Type B pancreatic cell (in vitro differentiated cells): ENCODE data around the gene STON2. TPM values are rescaled to one million over a fixed set of nuclear protein-coding genes. Genes with fewer than 3 reads are reported as not detected.

Source experiments
- DNase-seq: peaks from one replicate; pipeline ENCODE4 v3.0.0; 2021; ENCODE audit warnings: mixed read lengths; ENCODE audit not compliant: unreplicated experiment; ENCODE audit errors: extremely low spot score
- H3K27ac Mint-ChIP-seq: 2 replicates; pipeline ENCODE4 v1.8.0; 2021; ENCODE audit warnings: mild to moderate bottlenecking, mixed read lengths
- H3K27me3 Mint-ChIP-seq: 2 replicates; pipeline ENCODE4 v1.8.0; 2021; ENCODE audit warnings: mixed read lengths
- H3K36me3 Mint-ChIP-seq: 2 replicates; pipeline ENCODE4 v1.8.0; 2021; ENCODE audit warnings: mixed read lengths
- H3K4me1 Mint-ChIP-seq: one replicate; pipeline ENCODE4 v1.8.0; 2021; ENCODE audit warnings: mixed read lengths; ENCODE audit not compliant: unreplicated experiment
- H3K4me3 Mint-ChIP-seq: 2 replicates; pipeline ENCODE4 v1.8.0; 2021; ENCODE audit warnings: mild to moderate bottlenecking, mixed read lengths
- H3K9me3 Mint-ChIP-seq: 2 replicates; pipeline ENCODE4 v1.8.0; 2021; ENCODE audit warnings: mixed read lengths
- CTCF ChIP-seq: fragments of 200-600 bp; sonication (generic); conservative IDR thresholded peaks from 2 replicates; pipeline ENCODE4 v1.5.0; 2021; ENCODE audit warnings: antibody characterized with exemption, mild to moderate bottlenecking
- total RNA-seq: library from RNA; stranded (reverse); gene quantifications from 2 replicates; pipeline ENCODE4 v1.2.1, GENCODE V29; 2021; ENCODE audit warnings: low replicate concordance

STON2 gene
- total RNA-seq, 1 donor from 2014 or later: 40.4 TPM

GRCh38 chr14:81221579-81222102 is 178.5 kb downstream of the STON2 start:
- H3K27me3 Mint-ChIP-seq: peaks cover 8% of the 10 kb centered on the region
- DNase-seq: no peak
- peaks cover 7% of the 10 kb centered on the region for H3K36me3 Mint-ChIP-seq
- H3K27ac Mint-ChIP-seq: peak overlapping the region; percentile 100
- peak overlapping the region; percentile 96 for H3K4me3 Mint-ChIP-seq
- no peak for TF ChIP-seq CTCF
- H3K4me1 Mint-ChIP-seq: peaks cover 20% of the 10 kb centered on the region
- H3K9me3 Mint-ChIP-seq: no peaks in the 10 kb centered on the region

- peaks cover 21% of the 10 kb centered on the region for H3K4me1 Mint-ChIP-seq
- peak; percentile 98 for DNase-seq
- peaks cover 8% of the 10 kb centered on the region for H3K27me3 Mint-ChIP-seq
- H3K9me3 Mint-ChIP-seq: no peaks in the 10 kb centered on the region
- peaks cover 12% of the 10 kb centered on the region for H3K36me3 Mint-ChIP-seq
- TF ChIP-seq CTCF: no peak
- peak within 1 kb of the TSS; percentile 100 for H3K27ac Mint-ChIP-seq
- H3K4me3 Mint-ChIP-seq: peak within 1 kb of the TSS; percentile 100
Measured at GRCh38 chr14:81220830-81221578, 179.1 kb downstream of the STON2 start, which contains the start of gene GTF2A1. GTF2A1 (minus strand) TSS chr14:81220959; CDS start chr14:81220518, 441 bp downstream.

- Mint-ChIP-seq H3K4me1 (peaks cover 21% of the 10 kb centered on the region), H3K27me3 (peaks cover 8% of the 10 kb centered on the region), H3K36me3 (peaks cover 15% of the 10 kb centered on the region), H3K9me3 (no peaks in the 10 kb centered on the region), H3K4me3 (peak overlapping the region; percentile 96), H3K27ac (peak overlapping the region; percentile 100)
- DNase-seq: no peak
- no peak for TF ChIP-seq CTCF
Measured at GRCh38 chr14:81220580-81220829, 179.6 kb downstream of the STON2 start.

- Mint-ChIP-seq H3K4me1 (peaks cover 21% of the 10 kb centered on the region), H3K27me3 (peaks cover 8% of the 10 kb centered on the region), H3K9me3 (no peaks in the 10 kb centered on the region), H3K4me3 (peak overlapping the region; percentile 100), H3K36me3 (peaks cover 20% of the 10 kb centered on the region), H3K27ac (peak overlapping the region; percentile 100)
- DNase-seq: peak; percentile 69
- no peak for TF ChIP-seq CTCF
Measured at GRCh38 chr14:81219759-81220579, 180.2 kb downstream of the STON2 start.

GRCh38 chr14:81219210-81219758 is 180.8 kb downstream of the STON2 start:
- peak overlapping the region; percentile 100 for H3K27ac Mint-ChIP-seq
- peaks cover 8% of the 10 kb centered on the region for H3K27me3 Mint-ChIP-seq
- H3K9me3 Mint-ChIP-seq: no peaks in the 10 kb centered on the region
- no peak for TF ChIP-seq CTCF
- peak overlapping the region; percentile 100 for H3K4me3 Mint-ChIP-seq
- DNase-seq: peak; percentile 87
- peaks cover 24% of the 10 kb centered on the region for H3K36me3 Mint-ChIP-seq
- H3K4me1 Mint-ChIP-seq: peaks cover 21% of the 10 kb centered on the region
